Daoy (cell line): ENCODE results near the gene PAX3. TPM values are rescaled to one million over a fixed set of nuclear protein-coding genes. Genes with fewer than 3 reads are reported as not detected.

Source experiments
- total RNA-seq: library from RNA; depleted of rRNA; stranded (reverse); fragments of >200 nt; shearing (Covaris generic); gene quantifications from 2 replicates; pipeline ENCODE4 v1.2.3, GENCODE V29; 2014; rRNA removed

Gene PAX3
- total RNA-seq, 1 experiment from 2014 or later, result 15.7 TPM

Other genes with a start within 250 kb of the PAX3 start
- 0.74 and 0.92 TPM in 2 replicates for gene SGPP2, start 125.5 kb upstream of the PAX3 start, total RNA-seq